HEK293 (cell line): ENCODE results near the gene NOS1AP.

Source experiments
- GLIS1 ChIP-seq: fragments of 450-650 bp; formaldehyde crosslinking; IDR thresholded peaks from 2 replicates; pipeline ENCODE4 v1.5.1; 2016; ENCODE audit warnings: missing biosample characterization, missing genetic modification characterization
- GLIS2 ChIP-seq: fragments of 450-650 bp; formaldehyde crosslinking; IDR thresholded peaks from 2 replicates; pipeline ENCODE4 v1.5.1; 2016; ENCODE audit warnings: missing biosample characterization, missing genetic modification characterization
- KLF17 ChIP-seq: fragments of 450-650 bp; formaldehyde crosslinking; IDR thresholded peaks from 2 replicates; pipeline ENCODE4 v1.5.1; 2016; ENCODE audit warnings: missing biosample characterization, missing genetic modification characterization
- PATZ1 ChIP-seq: fragments of 450-650 bp; formaldehyde crosslinking; IDR thresholded peaks from 2 replicates; pipeline ENCODE4 v1.5.1; 2016; ENCODE audit warnings: missing biosample characterization, missing genetic modification characterization
- PRDM10 ChIP-seq: fragments of 450-650 bp; formaldehyde crosslinking; IDR thresholded peaks from 2 replicates; pipeline ENCODE4 v1.5.1; 2016; ENCODE audit warnings: missing biosample characterization, missing genetic modification characterization
- REST ChIP-seq: fragments of 450-650 bp; formaldehyde crosslinking; IDR thresholded peaks from 2 replicates; pipeline ENCODE4 v1.5.1; 2016; ENCODE audit warnings: missing biosample characterization, missing genetic modification characterization
- ZBTB20 ChIP-seq: fragments of 450-650 bp; formaldehyde crosslinking; IDR thresholded peaks from 2 replicates; pipeline ENCODE4 v1.5.1; 2016; ENCODE audit warnings: missing biosample characterization, missing genetic modification characterization
- ZBTB26 ChIP-seq: fragments of 450-650 bp; formaldehyde crosslinking; optimal IDR thresholded peaks from 2 replicates; pipeline ENCODE3; 2016; ENCODE audit warnings: missing biosample characterization, mild to moderate bottlenecking, missing genetic modification characterization
- ZBTB49 ChIP-seq: fragments of 450-650 bp; formaldehyde crosslinking; IDR thresholded peaks from 2 replicates; pipeline ENCODE4 v1.5.1; 2016; ENCODE audit warnings: missing biosample characterization, missing genetic modification characterization, low read depth
- ZFP69B ChIP-seq: fragments of 450-650 bp; formaldehyde crosslinking; IDR thresholded peaks from 2 replicates; pipeline ENCODE4 v1.5.1; 2016; ENCODE audit warnings: missing biosample characterization, missing genetic modification characterization
- ZNF157 ChIP-seq: fragments of 450-650 bp; formaldehyde crosslinking; IDR thresholded peaks from 2 replicates; pipeline ENCODE4 v1.5.1; 2016; ENCODE audit warnings: missing biosample characterization, missing genetic modification characterization
- ZNF169 ChIP-seq: fragments of 450-650 bp; formaldehyde crosslinking; IDR thresholded peaks from 2 replicates; pipeline ENCODE4 v1.5.1; 2016; ENCODE audit warnings: missing biosample characterization, missing genetic modification characterization
- ZNF19 ChIP-seq: fragments of 450-650 bp; formaldehyde crosslinking; IDR thresholded peaks from 2 replicates; pipeline ENCODE4; 2016; ENCODE audit warnings: missing biosample characterization, missing genetic modification characterization, low read depth
- ZNF202 ChIP-seq: fragments of 450-650 bp; formaldehyde crosslinking; IDR thresholded peaks from 2 replicates; pipeline ENCODE4 v1.5.1; 2016; ENCODE audit warnings: missing biosample characterization, missing genetic modification characterization, borderline replicate concordance
- ZNF223 ChIP-seq: fragments of 450-650 bp; formaldehyde crosslinking; IDR thresholded peaks from 2 replicates; pipeline ENCODE4 v1.5.1; 2016; ENCODE audit warnings: missing biosample characterization, missing genetic modification characterization
- ZNF26 ChIP-seq: fragments of 450-650 bp; formaldehyde crosslinking; IDR thresholded peaks from 2 replicates; pipeline ENCODE4 v1.5.1; 2016; ENCODE audit warnings: missing biosample characterization, missing genetic modification characterization
- ZNF292 ChIP-seq: fragments of 450-650 bp; formaldehyde crosslinking; IDR thresholded peaks from 2 replicates; pipeline ENCODE4 v1.5.1; 2016; ENCODE audit warnings: low read depth, missing biosample characterization, missing genetic modification characterization, borderline replicate concordance
- ZNF548 ChIP-seq: fragments of 450-650 bp; formaldehyde crosslinking; IDR thresholded peaks from 2 replicates; pipeline ENCODE4 v1.5.1; 2016; ENCODE audit warnings: missing biosample characterization, missing genetic modification characterization
- ZNF623 ChIP-seq: fragments of 450-650 bp; formaldehyde crosslinking; IDR thresholded peaks from 2 replicates; pipeline ENCODE4 v1.5.1; 2016; ENCODE audit warnings: missing biosample characterization, missing genetic modification characterization
- ZNF645 ChIP-seq: fragments of 450-650 bp; formaldehyde crosslinking; IDR thresholded peaks from 2 replicates; pipeline ENCODE4; 2016; ENCODE audit warnings: missing biosample characterization, missing genetic modification characterization
- ZNF654 ChIP-seq: fragments of 450-650 bp; formaldehyde crosslinking; IDR thresholded peaks from 2 replicates; pipeline ENCODE4 v1.5.1; 2016; ENCODE audit warnings: low read depth, missing biosample characterization, missing genetic modification characterization
- ZNF660 ChIP-seq: fragments of 450-650 bp; IDR thresholded peaks from 2 replicates; pipeline ENCODE4 v1.5.1; 2018; ENCODE audit warnings: missing biosample characterization, mild to moderate bottlenecking, missing genetic modification characterization
- ZSCAN16 ChIP-seq: fragments of 450-650 bp; formaldehyde crosslinking; IDR thresholded peaks from 2 replicates; pipeline ENCODE4 v1.5.1; 2016; ENCODE audit warnings: missing biosample characterization, missing genetic modification characterization
- ZXDB ChIP-seq: fragments of 450-650 bp; formaldehyde crosslinking; IDR thresholded peaks from 2 replicates; pipeline ENCODE4 v1.5.1; 2016; ENCODE audit warnings: missing biosample characterization, missing genetic modification characterization

The NOS1AP gene

GRCh38 chr1:162056043-162056442 lies 13.4 kb upstream of the NOS1AP start (continued):
- TF ChIP-seq ZBTB49 (tag by site-specific recombination) (no peak), ZNF660 (tag by site-specific recombination) (peak; percentile 62; the same call in 1 of the 2 replicates), ZNF169 (tag by site-specific recombination) (no peak), ZNF157 (tag by site-specific recombination) (no peak), ZBTB26 (no peak), GLIS2 (peak; percentile 65), ZNF292 (tag by site-specific recombination) (no peak), KLF17 (no peak), ZSCAN16 (no peak), ZFP69B (tag by site-specific recombination) (no peak), ZXDB (0 out of 2 replicates have a peak, but pooled peaks have one; percentile 13), ZNF645 (tag by site-specific recombination) (no peak), ZNF202 (tag by site-specific recombination) (no peak), ZBTB20 (tag by site-specific recombination) (no peak), REST (tag by site-specific recombination) (no peak), ZNF26 (tag by site-specific recombination) (no peak), ZNF223 (tag by site-specific recombination) (no peak), ZNF623 (tag by site-specific recombination) (no peak), ZNF19 (tag by site-specific recombination) (no peak), ZNF548 (tag by site-specific recombination) (no peak), PRDM10 (tag by site-specific recombination) (no peak), PATZ1 (no peak), ZNF654 (tag by site-specific recombination) (peak; percentile 93), GLIS1 (tag by site-specific recombination) (peak; percentile 59)
